ENCODE measurements around the gene MTSS2. TPM values are rescaled to one million over a fixed set of nuclear protein-coding genes. Genes with fewer than 3 reads are reported as not detected.

MTSS2 gene
- total RNA-seq, 1 donor from 2014 or later: 35.4 TPM

DNA sequence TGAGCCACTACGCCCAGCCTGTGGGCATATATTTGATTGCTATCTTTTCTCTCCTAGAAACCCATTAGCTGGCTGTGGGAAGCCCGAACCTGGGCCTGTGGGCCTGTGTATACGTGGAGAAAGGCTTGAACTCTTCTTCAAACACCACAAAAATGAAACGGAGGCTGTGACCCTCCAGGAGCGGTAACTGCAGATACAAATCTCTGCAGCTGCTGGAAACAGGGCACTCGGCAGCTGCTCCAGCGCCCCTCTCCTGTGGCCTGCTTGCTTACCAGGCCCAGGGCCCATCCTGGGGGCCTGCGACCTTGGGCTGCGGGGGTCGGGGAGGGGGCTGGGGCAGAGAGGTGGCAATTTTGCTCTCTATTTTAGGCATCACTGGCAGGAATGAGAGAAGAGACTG lies 28.0 kb upstream of the MTSS2 start:
- no peak for DNase-seq

GRCh38 chr16:70713342-70713741 lies 27.5 kb upstream of the MTSS2 start:
- no peak for DNase-seq

- no peak for DNase-seq
Measured at GRCh38 chr16:70712942-70713341, 27.1 kb upstream of the MTSS2 start.

DNA sequence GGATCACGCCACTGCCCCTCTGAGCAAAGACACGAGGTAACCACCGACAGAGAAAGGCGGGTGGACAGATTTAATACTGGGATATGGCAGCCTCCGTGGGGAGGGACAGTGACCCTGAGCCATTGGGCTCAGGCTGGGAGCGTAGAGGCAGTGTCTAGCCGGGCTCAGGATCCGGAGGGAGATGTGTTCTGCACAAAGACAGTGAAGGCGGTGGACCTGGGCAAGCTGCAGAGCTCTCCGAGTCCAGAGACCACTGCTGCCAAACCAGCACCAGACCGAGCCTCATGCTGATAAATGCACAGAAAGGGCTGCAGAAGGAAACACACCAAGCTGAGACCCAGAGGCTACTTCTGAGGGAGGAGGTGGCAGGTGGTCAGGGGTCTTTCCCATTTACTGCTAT lies 26.5 kb upstream of the MTSS2 start:
- no peak for DNase-seq

DNA sequence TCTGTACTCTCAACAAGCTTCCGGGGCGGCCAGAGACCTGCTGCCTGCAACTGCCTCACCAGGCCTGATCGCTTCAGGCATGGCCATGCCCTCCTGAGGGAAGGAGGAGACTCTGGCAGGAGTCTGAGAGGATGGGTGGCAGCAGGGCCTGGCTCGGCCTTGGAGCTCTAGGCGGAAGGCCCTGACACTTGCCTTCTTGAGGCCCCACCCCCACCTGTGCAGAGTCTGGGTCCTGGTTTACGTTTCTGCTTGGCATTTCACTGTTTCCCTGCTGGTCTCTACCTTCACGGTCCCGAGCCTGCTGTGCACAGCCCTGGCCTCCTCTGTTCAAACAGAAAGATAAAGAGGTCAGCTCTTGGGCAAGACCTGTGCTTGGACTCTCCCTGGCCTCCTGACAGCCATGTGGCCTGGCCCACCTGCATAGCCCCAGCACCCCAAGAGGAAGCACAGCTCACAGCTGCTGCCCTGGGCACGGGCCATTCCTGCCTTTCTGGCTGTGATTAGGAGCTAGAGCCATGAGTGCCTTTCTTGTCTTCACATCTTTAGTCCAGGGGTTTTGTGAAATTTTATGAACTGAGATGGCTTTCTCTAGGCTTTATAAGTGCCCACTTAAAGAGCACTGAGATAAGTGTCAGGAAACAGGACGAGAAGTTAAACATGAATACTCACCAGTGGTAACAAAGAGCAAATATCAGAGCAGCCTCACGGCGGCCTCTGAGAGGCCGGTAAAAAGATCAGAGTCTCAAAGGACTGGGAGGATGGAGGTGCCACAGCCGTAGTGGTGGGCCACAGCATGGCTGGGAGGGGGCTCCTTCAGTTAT lies 25.6 kb upstream of the MTSS2 start:
- no peak for DNase-seq

- no peak for DNase-seq
Measured at GRCh38 chr16:70710422-70711210, 24.8 kb upstream of the MTSS2 start.

DNA sequence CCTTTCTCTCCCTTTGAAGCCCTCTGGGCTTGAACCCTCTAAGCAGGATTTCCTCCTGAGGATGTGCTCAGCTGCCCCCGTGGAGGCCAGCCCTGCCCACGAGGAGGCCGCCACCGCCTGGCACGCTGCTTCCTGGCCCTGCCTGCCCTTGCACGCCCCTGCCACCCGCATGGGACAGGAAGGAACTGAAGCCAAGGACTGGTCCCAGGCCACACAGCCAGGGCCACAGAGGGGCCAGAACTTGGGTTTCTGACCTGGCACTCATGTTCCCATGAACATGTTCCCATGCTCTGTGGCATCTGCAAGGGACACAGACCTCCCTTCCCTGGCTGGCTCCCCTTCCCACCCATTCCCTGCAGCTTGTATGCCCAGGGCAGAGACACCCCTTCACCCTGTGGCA lies 24.1 kb upstream of the MTSS2 start:
- DNase-seq: no peak

GRCh38 chr16:70709457-70709856 lies 23.6 kb upstream of the MTSS2 start:
- DNase-seq: no peak

DNA sequence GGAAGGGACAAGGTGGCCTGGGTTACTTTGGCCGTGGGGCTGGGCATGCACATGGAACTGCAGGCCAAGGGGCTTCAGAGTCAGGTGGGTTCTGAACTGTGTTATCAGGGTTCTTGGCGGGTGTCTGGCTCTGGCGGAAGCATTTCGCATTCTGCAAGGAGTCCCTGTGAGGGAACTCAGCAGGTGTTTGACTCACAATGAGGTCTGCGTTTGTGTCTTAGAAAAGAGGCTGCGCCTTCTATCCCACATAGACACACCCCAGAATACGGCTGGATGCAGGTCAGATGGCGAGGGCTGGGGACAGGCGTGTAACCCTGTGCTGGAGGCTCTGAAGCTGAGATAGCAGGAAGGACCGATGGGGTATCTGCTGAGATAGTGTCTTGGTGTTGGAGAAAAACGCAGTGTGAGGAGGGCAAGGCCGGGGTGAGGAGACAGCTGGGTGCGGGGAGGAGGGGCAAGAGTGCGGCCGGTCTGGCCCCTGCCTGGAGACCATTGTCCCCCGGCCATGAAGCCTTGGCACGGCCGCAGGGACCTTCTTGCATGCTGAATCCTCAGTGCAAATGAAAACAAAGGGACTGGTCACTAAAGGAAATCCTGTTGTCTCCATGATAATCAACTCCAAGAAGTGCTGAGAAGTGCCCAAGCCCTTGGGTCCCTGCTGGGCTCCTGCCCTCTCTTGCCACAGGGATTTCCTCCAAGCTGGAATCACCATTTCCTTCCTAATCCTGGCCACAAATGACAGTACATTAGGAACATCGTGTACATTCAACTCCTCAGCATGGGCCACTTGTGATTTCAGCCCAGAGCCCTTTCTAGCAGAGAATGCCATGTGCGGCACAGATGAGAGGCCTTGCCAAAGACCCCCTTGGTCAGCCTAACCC lies 22.8 kb upstream of the MTSS2 start:
- DNase-seq: no peak

GRCh38 chr16:70706948-70707465 lies 21.2 kb upstream of the MTSS2 start:
- DNase-seq: no peak

- no peak for DNase-seq
Measured at GRCh38 chr16:70705056-70705455, 19.2 kb upstream of the MTSS2 start.

GRCh38 chr16:70704586-70704985 lies 18.7 kb upstream of the MTSS2 start:
- DNase-seq: no peak

DNA sequence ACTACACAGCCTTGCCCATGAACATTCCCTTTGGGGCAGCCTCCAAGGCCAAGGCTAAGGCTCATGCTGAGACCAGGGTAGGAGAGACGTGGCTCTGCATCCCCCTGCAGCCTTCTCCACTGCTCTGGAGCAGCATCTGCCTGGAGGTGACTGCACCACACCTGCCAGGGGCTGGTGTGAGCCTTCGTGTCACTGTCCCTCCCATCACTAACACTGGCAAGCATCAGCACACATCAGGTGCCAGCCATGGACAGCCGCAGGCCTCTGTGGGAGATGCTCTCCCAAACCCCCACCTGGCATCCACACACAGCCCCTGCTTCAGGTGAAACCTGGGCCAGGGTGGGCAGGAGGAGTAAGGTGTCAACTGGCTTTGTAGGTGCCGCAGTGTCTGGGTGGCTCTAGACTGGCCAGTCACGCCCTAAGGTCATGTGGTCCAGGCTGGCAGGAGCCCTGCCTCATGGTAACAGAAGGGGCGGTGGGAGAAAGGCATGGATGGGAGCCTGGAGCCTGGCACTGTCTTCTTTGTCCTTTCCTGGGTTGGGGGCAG lies 18.1 kb upstream of the MTSS2 start:
- DNase-seq: no peak

DNA sequence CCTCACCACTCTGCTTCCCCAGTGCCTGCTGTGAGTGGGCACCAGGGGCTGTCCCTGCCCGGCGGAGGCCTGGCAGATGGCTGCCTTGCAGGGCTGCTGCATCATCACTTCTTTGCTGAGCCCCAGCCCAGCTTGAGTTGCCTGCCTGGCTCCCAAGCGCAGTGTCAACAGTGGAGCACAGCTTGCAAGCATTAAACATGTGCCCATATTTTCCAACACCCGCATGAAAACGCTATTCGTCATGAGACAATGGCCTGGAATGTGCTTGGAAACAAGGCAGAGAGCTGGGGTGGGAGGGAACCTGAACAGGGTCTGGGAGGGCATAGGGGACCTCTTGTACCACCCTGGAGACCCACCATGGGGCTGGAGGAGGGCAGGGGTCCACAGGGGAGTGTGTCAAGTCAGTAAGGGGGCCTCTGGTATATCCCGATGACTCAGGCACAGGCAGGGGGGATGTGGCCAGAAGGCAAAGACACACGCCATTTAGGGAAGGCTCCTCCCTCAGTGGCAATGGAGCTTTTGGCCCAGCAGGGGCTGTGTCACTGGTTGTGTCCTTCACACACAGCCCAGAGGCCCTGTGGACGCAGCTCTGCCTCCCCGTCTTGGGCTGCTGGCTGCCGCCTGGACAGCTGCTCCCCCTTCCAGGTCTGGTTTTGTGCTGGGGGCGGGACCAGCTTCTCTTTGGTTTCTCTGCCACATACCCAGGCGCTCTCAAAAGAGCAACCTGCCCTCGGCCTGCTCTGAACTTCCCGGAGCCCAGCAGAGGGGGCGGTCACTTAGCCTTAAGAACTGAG lies 17.4 kb upstream of the MTSS2 start:
- DNase-seq: peak; percentile 71

DNA sequence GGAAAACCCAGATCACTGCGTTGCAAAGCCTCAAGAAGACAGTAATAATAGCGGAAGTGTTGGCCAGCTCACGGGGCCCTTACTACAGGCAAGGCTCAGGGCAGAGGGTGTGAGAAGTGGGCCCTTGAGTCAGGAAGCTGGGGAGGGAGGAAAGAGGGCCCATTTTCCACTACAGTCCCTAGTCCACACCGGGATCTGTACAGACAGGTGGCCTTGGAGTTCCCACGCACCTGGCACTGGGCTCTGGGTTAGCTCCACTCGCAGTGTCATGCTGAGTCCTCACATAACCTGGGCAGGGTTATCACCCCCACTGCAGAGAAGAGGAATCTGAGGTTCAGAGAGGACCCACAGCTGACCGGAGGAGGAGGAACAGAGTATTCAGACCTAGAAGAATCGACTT lies 16.8 kb upstream of the MTSS2 start:
- no peak for DNase-seq

DNA sequence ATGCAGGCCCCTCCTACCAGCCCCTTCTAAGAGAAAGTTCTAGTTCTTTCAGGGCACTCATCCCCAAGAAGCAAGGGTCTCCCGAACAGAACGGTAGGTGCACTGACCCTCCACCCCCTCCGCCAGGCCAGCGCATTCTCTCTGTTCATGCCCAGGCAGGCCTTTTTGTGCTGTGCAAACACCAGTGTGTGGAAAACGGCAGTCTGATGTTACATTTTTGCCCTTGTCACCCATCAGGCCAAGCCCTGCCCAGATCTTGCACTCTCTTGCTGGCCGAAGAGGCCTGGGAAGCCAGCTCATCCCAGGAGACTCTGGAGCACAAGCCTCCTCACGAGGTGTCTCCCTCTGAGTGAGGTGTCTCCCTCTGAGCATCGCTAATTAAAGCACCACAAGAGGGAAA lies 16.1 kb upstream of the MTSS2 start:
- DNase-seq: no peak

DNA sequence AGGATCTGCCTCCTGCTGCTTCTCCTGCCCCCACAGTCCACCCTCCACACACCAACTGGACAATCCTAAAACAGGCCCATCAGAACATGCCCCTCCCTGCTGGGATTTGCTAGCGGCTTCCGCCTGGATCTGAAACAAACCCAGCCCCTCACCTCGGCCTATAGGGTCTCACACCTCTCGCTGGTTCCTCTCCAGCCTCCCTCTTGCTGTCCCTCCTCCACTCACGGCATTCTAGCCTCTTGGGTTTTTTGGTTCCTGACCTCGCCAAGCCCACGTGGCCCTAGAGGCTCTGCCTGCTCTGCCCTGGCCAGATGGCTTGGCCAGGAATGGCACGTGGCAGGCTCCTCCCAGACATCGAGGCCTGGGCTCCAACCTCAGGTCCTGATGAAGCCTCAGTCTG lies 15.7 kb upstream of the MTSS2 start:
- no peak for DNase-seq

DNA sequence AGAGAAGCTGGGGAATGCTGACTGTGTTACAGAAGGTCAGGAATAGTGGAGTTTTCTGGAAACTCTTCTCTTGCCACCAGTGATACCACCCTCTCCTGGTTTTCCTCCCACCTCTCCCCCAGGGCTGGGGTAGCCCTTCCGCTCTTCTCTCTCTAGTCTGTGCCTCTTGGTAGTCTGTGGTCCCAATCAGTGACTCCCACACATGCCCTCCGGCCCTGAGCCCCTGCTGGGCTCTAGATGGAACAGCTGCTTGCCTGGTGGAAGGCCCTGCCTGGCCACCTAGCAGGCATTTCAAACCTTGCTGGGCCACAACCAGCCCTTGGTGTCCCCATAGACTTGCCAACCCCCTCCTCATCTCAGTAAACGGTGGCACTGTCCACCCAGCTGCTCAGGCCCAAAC lies 15.2 kb upstream of the MTSS2 start:
- no peak for DNase-seq

DNA sequence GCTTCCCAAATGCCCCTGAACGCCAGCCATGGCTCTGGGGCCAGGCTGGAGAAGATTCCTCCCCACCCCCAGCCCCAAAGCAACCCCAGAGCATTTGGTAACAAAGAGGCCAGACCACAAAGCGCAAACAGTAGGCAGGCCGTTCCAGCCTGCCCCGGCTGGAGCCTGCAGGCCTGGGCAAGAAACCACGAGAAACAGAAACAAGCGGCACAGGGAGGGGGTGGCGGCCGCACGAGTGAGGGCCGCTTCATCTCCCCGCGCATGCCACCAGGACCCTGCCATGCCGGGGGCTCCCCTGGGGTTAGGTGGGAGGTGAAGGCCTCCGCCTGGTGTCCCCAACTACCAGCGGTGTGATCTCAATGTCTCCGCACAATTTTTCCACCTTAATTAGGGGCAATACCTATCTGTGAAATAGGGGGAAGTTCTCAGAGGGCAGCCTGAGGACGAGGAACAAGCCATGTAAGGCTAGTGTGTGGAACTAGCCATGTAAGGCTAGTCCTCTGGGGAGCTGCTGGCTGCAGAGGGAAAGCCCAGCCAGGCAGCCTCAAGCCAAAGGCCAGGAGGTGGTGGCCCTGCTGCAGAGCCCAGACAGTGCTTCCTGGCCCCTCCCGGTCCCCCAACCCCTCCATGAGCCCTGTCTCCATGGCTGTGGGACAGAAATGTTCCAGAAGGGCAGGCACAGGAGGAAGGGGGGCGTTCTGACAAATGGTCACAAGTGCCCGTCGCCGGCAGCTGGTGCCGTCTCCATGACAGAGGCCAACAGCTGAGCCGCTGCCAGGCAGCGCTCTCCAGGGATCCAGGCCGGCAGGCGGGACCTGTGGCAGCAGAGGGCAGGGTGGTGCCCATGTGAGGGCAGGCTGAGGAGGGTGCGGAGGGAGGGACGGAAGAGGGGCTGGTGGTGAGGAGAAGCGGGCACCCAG lies 14.5 kb upstream of the MTSS2 start:
- peak; percentile 55 for DNase-seq

- DNase-seq: no peak
Measured at GRCh38 chr16:70699696-70700095, 13.8 kb upstream of the MTSS2 start.

Measured in occipital lobe (tissue), 2 donors.